ENCODE data around the gene SLC16A10. TPM values are rescaled to one million over a fixed set of nuclear protein-coding genes. Genes with fewer than 3 reads are reported as not detected.

SLC16A10 gene
- total RNA-seq, 4 donors from 2014 or later: 1.5 to 8.9 (median 4.2) TPM

- intact Hi-C loops (cut with DNase I; ENCODE audit: low total_unique reads): no loop called here
- no peaks in the 10 kb centered on the region for H3K36me3 ChIP-seq
- no peak for DNase-seq
- no peak overlapping the region for H3K4me3 ChIP-seq
- in situ Hi-C loops (cut with MboI; ENCODE audit: low pct_ligation_motif_present in 1 of 4, low pct_unique_long_range_greater_than_20kb in 1 of 4, low sequenced_read_pairs in 3 of 4): loop anchor here in 1 of 4 donors (25.0 kb wide), 1 partner anchor 143 kb away; no protein-coding TSS in a partner anchor
- no peak for TF ChIP-seq EP300 (IDR thresholded peaks at IDR 0.05; ENCODE audit: low read depth)
- no peak for TF ChIP-seq POLR2A (IDR thresholded peaks at IDR 0.05)
- no peak for TF ChIP-seq POLR2AphosphoS5 (IDR thresholded peaks at IDR 0.05)
- no peaks in the 10 kb centered on the region for H3K9me3 ChIP-seq
- H3K27ac ChIP-seq: no peak overlapping the region
- WGBS, 2 donors (ENCODE audit: low coverage in 1 of 2): 83 to 84% methylated on average over 3 of the region's 3 CpGs
- H3K27me3 ChIP-seq: no peaks in the 10 kb centered on the region
- no peaks in the 10 kb centered on the region for H3K4me1 ChIP-seq
These were observed 17.8 kb upstream of the SLC16A10 start for GRCh38 chr6:111069382-111070104.

DNA sequence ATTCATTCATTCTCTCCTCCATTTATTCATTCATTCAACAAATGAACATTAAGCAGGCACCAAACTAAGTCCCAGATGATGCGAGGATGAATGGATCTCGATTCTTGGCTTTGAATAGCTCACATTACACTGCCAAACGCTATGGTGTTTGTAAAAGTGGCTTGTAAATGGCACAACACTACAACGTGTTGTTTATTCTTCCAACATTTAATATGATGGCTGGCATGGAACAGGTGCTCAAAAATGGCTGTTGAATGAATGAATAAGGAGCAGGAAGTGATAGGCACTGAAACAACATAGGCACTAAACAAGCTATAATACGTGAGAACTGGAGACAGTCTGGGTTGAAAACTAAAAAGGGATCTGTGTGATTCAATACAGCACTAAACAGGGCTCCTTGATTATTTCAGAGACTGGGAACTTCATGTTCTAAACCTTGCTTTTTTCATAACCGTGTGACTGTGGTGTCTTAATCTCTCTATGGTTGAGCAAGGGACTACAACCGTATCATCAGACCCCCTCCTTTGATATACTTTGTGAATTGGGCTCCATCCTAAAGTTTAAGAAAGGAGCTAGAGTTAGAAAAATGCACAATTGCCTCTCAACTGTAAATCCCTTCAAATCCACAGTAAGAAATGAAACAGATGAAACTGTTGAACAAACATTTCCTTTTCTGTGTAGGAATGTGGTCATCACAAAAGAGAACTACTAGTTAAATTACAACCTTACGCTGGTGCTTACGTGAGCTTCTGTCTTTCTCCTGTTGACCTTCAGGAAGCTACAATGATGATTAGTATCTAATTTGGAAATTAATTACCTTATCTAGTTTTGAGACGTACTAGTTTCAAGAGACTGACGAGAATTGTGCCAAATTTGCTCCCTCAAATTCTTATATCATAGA, 16.9 kb upstream of the SLC16A10 start:
- no peaks in the 10 kb centered on the region for H3K9me3 ChIP-seq
- 33 to 51% methylated on average over 7 to 11 of the region's 11 CpGs for WGBS, 2 donors (ENCODE audit: low coverage in 1 of 2)
- intact Hi-C loops (cut with DNase I; ENCODE audit: low total_unique reads) (no loop called here), in situ Hi-C loops (cut with MboI; ENCODE audit: low pct_ligation_motif_present in 1 of 4, low pct_unique_long_range_greater_than_20kb in 1 of 4, low sequenced_read_pairs in 3 of 4) (loop anchor here in 1 of 4 donors (25.0 kb wide), 1 partner anchor 142 kb away; no protein-coding TSS in a partner anchor)
- no peaks in the 10 kb centered on the region for H3K4me1 ChIP-seq
- H3K27ac ChIP-seq: no peak overlapping the region
- DNase-seq: no peak
- H3K27me3 ChIP-seq: no peaks in the 10 kb centered on the region
- no peak for TF ChIP-seq POLR2A (IDR thresholded peaks at IDR 0.05)
- TF ChIP-seq CTCF (IDR thresholded peaks at IDR 0.05): no peak
- TF ChIP-seq EP300 (IDR thresholded peaks at IDR 0.05; ENCODE audit: low read depth): no peak
- TF ChIP-seq POLR2AphosphoS5 (IDR thresholded peaks at IDR 0.05): no peak
- no peaks in the 10 kb centered on the region for H3K36me3 ChIP-seq
- no peak overlapping the region for H3K4me3 ChIP-seq

DNA sequence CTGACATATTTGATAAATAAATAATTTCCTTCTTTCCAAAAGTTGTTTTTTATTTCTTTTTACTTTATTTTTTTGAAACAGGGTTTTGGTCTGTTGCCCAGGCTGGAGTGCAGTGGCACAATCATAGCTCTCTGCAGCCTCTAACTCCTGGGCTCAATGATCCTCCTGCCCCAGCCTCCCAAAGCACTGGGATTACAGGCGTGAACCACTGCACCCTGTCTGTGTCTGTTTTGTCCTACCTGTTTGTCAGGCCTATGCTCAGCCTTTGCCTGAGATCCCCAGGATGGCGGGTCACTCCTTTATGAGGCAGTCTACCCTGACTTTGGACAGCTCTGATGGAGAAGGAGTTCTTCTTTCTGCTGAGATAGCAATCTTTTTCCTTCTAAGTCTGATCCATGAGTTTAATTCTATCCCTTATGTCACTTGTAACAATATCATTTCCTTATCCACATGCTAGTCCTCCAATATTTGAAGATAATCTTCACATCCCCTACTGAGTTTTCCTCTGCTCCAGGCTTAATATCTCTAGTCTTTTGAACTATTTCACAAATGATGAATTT, 14.4 kb upstream of the SLC16A10 start:
- no peaks in the 10 kb centered on the region for H3K27me3 ChIP-seq
- in situ Hi-C loops (cut with MboI; ENCODE audit: low pct_ligation_motif_present in 1 of 4, low pct_unique_long_range_greater_than_20kb in 1 of 4, low sequenced_read_pairs in 3 of 4): loop anchor here in 1 of 4 donors (25.0 kb wide), 1 partner anchor 139 kb away; no protein-coding TSS in a partner anchor
- H3K4me1 ChIP-seq: no peaks in the 10 kb centered on the region
- 71 to 94% methylated on average over 1 to 2 of the region's 2 CpGs for WGBS, 2 donors (ENCODE audit: low coverage in 1 of 2)
- H3K27ac ChIP-seq: no peak overlapping the region
- no peaks in the 10 kb centered on the region for H3K9me3 ChIP-seq
- DNase-seq: no peak
- intact Hi-C loops (cut with DNase I; ENCODE audit: low total_unique reads): no loop called here
- TF ChIP-seq CTCF (IDR thresholded peaks at IDR 0.05) (no peak), POLR2AphosphoS5 (IDR thresholded peaks at IDR 0.05) (no peak), EP300 (IDR thresholded peaks at IDR 0.05; ENCODE audit: low read depth) (no peak), POLR2A (IDR thresholded peaks at IDR 0.05) (no peak)
- no peak overlapping the region for H3K4me3 ChIP-seq
- no peaks in the 10 kb centered on the region for H3K36me3 ChIP-seq

DNA sequence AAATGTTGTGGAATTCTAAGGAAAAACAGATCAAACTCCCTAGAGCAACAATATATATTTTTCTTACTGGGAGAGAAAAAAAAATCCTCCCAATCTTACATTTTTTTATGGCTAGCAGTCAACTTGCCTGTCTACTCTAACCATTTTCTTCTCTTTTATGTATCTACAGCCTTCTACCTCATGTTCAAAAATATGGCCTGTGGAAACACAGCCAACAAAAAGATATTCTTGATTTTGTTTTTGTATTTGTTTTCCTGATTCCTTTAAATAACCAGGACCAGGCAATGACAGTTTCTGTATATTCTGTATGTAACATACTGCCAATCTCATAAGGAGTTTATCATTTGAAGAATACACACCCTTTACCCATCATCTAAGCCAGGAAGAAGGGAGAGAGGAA, 13.0 kb upstream of the SLC16A10 start:
- H3K4me1 ChIP-seq: no peaks in the 10 kb centered on the region
- H3K36me3 ChIP-seq: no peaks in the 10 kb centered on the region
- no peak overlapping the region for H3K27ac ChIP-seq
- no peaks in the 10 kb centered on the region for H3K27me3 ChIP-seq
- intact Hi-C loops (cut with DNase I; ENCODE audit: low total_unique reads): no loop called here
- no peak overlapping the region for H3K4me3 ChIP-seq
- no peaks in the 10 kb centered on the region for H3K9me3 ChIP-seq
- DNase-seq: no peak
- in situ Hi-C loops (cut with MboI; ENCODE audit: low pct_ligation_motif_present in 1 of 4, low pct_unique_long_range_greater_than_20kb in 1 of 4, low sequenced_read_pairs in 3 of 4): loop anchor here in 1 of 4 donors (25.0 kb wide), 1 partner anchor 138 kb away; no protein-coding TSS in a partner anchor
- TF ChIP-seq POLR2A (IDR thresholded peaks at IDR 0.05) (no peak), EP300 (IDR thresholded peaks at IDR 0.05; ENCODE audit: low read depth) (no peak), POLR2AphosphoS5 (IDR thresholded peaks at IDR 0.05) (no peak), CTCF (IDR thresholded peaks at IDR 0.05) (no peak)
